Caco-2 (cell line): ENCODE measurements around the gene MEGF8. TPM values are rescaled to one million over a fixed set of nuclear protein-coding genes. Genes with fewer than 3 reads are reported as not detected.

ENCODE experiments used
- BruUV-seq: library from RNA; stranded (reverse); fragments of 400-500 nt; replicated peaks from 2 replicates; lab custom pipeline; 2021; lab: Mats Ljungman, UMichigan
- CTCF ChIA-PET: fragments of 300-600 bp; sonication (Branson Sonifier 250); formaldehyde crosslinking; loops from one replicate; lab custom pipeline; 2022; ENCODE audit warnings: antibody characterized with exemption; lab: Charles Lee
- POLR2A ChIA-PET: fragments of 300-600 bp; sonication (Branson Sonifier 250); formaldehyde crosslinking; loops from one replicate; lab custom pipeline; 2022; ENCODE audit warnings: antibody characterized with exemption; lab: Charles Lee
- DNase-seq, 2 experiments: peaks; one replicate each; pipeline versions ENCODE4 v3.0.0 to v3.0.0-alpha.2; 2020 to 2022
- H3K27me3 ChIP-seq: replicated peaks from 2 replicates; pipeline ENCODE4 v1.6.0; 2011; ENCODE audit warnings: low read length; ENCODE audit not compliant: control insufficient read depth, insufficient read depth
- H3K36me3 ChIP-seq: 2 replicates; pipeline ENCODE4 v1.5.1; 2011; ENCODE audit warnings: low read length; ENCODE audit not compliant: control insufficient read depth, insufficient read depth
- H3K4me1 ChIP-seq: fragments of 250-450 bp; sonication (Bioruptor Pico); 2 replicates; pipeline ENCODE4 v1.5.1; 2020; ENCODE audit warnings: mild to moderate bottlenecking
- H3K4me3 ChIP-seq: 2 replicates; pipeline ENCODE4 v1.5.1; 2011; ENCODE audit warnings: low read depth, mild to moderate bottlenecking, control low read depth, low read length
- H3K9me3 ChIP-seq: fragments of 250-450 bp; sonication (Bioruptor Pico); 2 replicates; pipeline ENCODE4 v1.5.1; 2020; ENCODE audit warnings: mild to moderate bottlenecking, moderate library complexity
- H3K27ac Mint-ChIP-seq: one replicate; pipeline ENCODE4 v1.8.0; 2022; ENCODE audit warnings: mixed read lengths; ENCODE audit not compliant: unreplicated experiment
- H3K27me3 Mint-ChIP-seq: one replicate; pipeline ENCODE4 v1.8.0; 2022; ENCODE audit warnings: mixed read lengths; ENCODE audit not compliant: insufficient read depth, unreplicated experiment
- H3K36me3 Mint-ChIP-seq: one replicate; pipeline ENCODE4 v1.8.0; 2022; ENCODE audit warnings: mild to moderate bottlenecking, mixed read lengths; ENCODE audit not compliant: insufficient read depth, unreplicated experiment
- H3K4me1 Mint-ChIP-seq: one replicate; pipeline ENCODE4 v1.8.0; 2022; ENCODE audit warnings: low read depth, mixed read lengths; ENCODE audit not compliant: unreplicated experiment
- H3K4me3 Mint-ChIP-seq: one replicate; pipeline ENCODE4 v1.8.0; 2022; ENCODE audit warnings: mild to moderate bottlenecking, moderate library complexity, mixed read lengths; ENCODE audit not compliant: unreplicated experiment
- H3K9me3 Mint-ChIP-seq: one replicate; pipeline ENCODE4 v1.8.0; 2022; ENCODE audit warnings: mixed read lengths; ENCODE audit not compliant: unreplicated experiment
- CTCF ChIP-seq, 2 experiments: fragments of 200-600 bp in 1 of 2; IDR thresholded peaks; 1 replicate in 1 of 2; 2 replicates in 1 of 2; pipeline versions ENCODE4 v1.5.1 to v1.8.0; 2011 to 2022; ENCODE audit warnings: antibody characterized with exemption in 1 of 2, control low read depth in 1 of 2, inconsistent platforms in 1 of 2, low read depth in 1 of 2, low read length in 1 of 2, mild to moderate bottlenecking in 1 of 2, moderate library complexity in 1 of 2; ENCODE audit not compliant: insufficient read depth in 1 of 2, severe bottlenecking in 1 of 2, unreplicated experiment in 1 of 2
- intact Hi-C: fragments of 100-400 bp; cut with micrococcal nuclease; formaldehyde crosslinking; loops from one replicate; pipeline ENCODE4 v1.10.0; 2022; ENCODE audit not compliant: unreplicated experiment
- total RNA-seq: library from RNA; stranded (reverse); gene quantifications from 2 replicates; pipeline ENCODE4 v1.2.3, GENCODE V29; 2022

MEGF8 gene
- total RNA-seq, 1 experiment from 2014 or later = 17.9 TPM

GRCh38 chr19:42283188-42284065 lies 42.0 kb upstream of the MEGF8 start:
- ChIA-PET POLR2A (no interaction called here), CTCF (interaction anchor here (0.6 kb wide), 1 partner anchor 113 kb away, joined by 3 read pairs; no protein-coding TSS in a partner anchor)
- no peak overlapping the region for H3K4me3 Mint-ChIP-seq

GRCh38 chr19:42284066-42284501 lies 41.4 kb upstream of the MEGF8 start:
- Mint-ChIP-seq H3K36me3 (peaks cover 29% of the 10 kb centered on the region), H3K27ac (no peak overlapping the region), H3K27me3 (no peaks in the 10 kb centered on the region), H3K4me3 (peak overlapping the region; percentile 96), H3K4me1 (peaks cover 26% of the 10 kb centered on the region), H3K9me3 (no peaks in the 10 kb centered on the region)
- intact Hi-C loops = no loop called here
- no peak for TF ChIP-seq CTCF (IDR thresholded peaks at IDR 0.05; ENCODE audit: insufficient read depth in 1 of 2, low read depth in 1 of 2, low read length in 1 of 2, severe bottlenecking in 1 of 2, unreplicated experiment in 1 of 2)
- H3K9me3 ChIP-seq = no peaks in the 10 kb centered on the region
- ChIA-PET CTCF (interaction anchor here (0.6 kb wide), 1 partner anchor 112 kb away, joined by 3 read pairs; no protein-coding TSS in a partner anchor), POLR2A (interaction anchor here (0.5 kb wide), 1 partner anchor 510 kb away, joined by 3 read pairs; no protein-coding TSS in a partner anchor)
- peak overlapping the region; percentile 64 for H3K4me3 ChIP-seq
- H3K36me3 ChIP-seq = no peaks in the 10 kb centered on the region
- no peaks in the 10 kb centered on the region for H3K27me3 ChIP-seq
- BruUV-seq = no TSS peak
- peak; percentile 85 to 89 for DNase-seq
- peaks cover 38% of the 10 kb centered on the region for H3K4me1 ChIP-seq

More at GRCh38 chr19:42283188-42284065, 42.0 kb upstream of the MEGF8 start:
- H3K27ac Mint-ChIP-seq = no peak overlapping the region
- H3K9me3 ChIP-seq = no peaks in the 10 kb centered on the region
- H3K36me3 Mint-ChIP-seq = peaks cover 30% of the 10 kb centered on the region
- H3K27me3 ChIP-seq = no peaks in the 10 kb centered on the region
- no peaks in the 10 kb centered on the region for H3K27me3 Mint-ChIP-seq
- TF ChIP-seq CTCF (IDR thresholded peaks at IDR 0.05; ENCODE audit: insufficient read depth in 1 of 2, low read depth in 1 of 2, low read length in 1 of 2, severe bottlenecking in 1 of 2, unreplicated experiment in 1 of 2) = no peak
- no peaks in the 10 kb centered on the region for H3K9me3 Mint-ChIP-seq
- intact Hi-C loops = loop anchor here (1.0 to 2.0 kb wide), 2 partner anchors 39 to 67 kb away; partner anchors contain the start of gene DEDD2
- BruUV-seq = TSS peak; percentile 55
- peaks cover 29% of the 10 kb centered on the region for H3K4me1 Mint-ChIP-seq
- H3K4me1 ChIP-seq = peaks cover 40% of the 10 kb centered on the region
- peak; percentile 95 to 98 for DNase-seq
- H3K4me3 ChIP-seq = peak overlapping the region; percentile 79
- H3K36me3 ChIP-seq = no peaks in the 10 kb centered on the region

GRCh38 chr19:42284591-42285341 lies 40.7 kb upstream of the MEGF8 start:
- H3K4me3 Mint-ChIP-seq = peak overlapping the region; percentile 96
- peak overlapping the region; percentile 61 for H3K27ac Mint-ChIP-seq
- Histone ChIP-seq H3K4me3 (peak overlapping the region; percentile 64), H3K9me3 (no peaks in the 10 kb centered on the region), H3K36me3 (no peaks in the 10 kb centered on the region), H3K4me1 (peaks cover 32% of the 10 kb centered on the region), H3K27me3 (no peaks in the 10 kb centered on the region)
- H3K9me3 Mint-ChIP-seq = no peaks in the 10 kb centered on the region
- H3K36me3 Mint-ChIP-seq = peaks cover 23% of the 10 kb centered on the region
- POLR2A ChIA-PET = interaction anchor here (0.5 to 0.6 kb wide), 2 partner anchors 42 to 511 kb away, joined by 3 read pairs; partner anchors contain the start of gene GSK3A
- TF ChIP-seq CTCF (IDR thresholded peaks at IDR 0.05; ENCODE audit: insufficient read depth in 1 of 2, low read depth in 1 of 2, low read length in 1 of 2, severe bottlenecking in 1 of 2, unreplicated experiment in 1 of 2) = no peak
- no peaks in the 10 kb centered on the region for H3K27me3 Mint-ChIP-seq
- no TSS peak for BruUV-seq
- intact Hi-C loops = no loop called here
- H3K4me1 Mint-ChIP-seq = peaks cover 19% of the 10 kb centered on the region
- CTCF ChIA-PET = interaction anchor here (0.6 to 0.7 kb wide), 2 partner anchors 42 to 48 kb away, joined by 3 to 4 read pairs; no protein-coding TSS in a partner anchor
- peak in 1 of 2 experiments; percentile 42 for DNase-seq
